Right cardiac atrium (tissue), 5 donors: Measurements from ENCODE around the gene LGALS9. TPM values are rescaled to one million over a fixed set of nuclear protein-coding genes. Genes with fewer than 3 reads are reported as not detected.
"Not testable (repeated sequence)": the region's sequence is repeated elsewhere in the genome, so short reads cannot be mapped to it uniquely, and the experiment has no call there.

Experiments
- ATAC-seq, 2 donors: fragments of 200-7000 bp; cut with Tn5 transposase; one replicate each; pipeline versions ENCODE4 v1.8.0 to v1.9.1; 2020; ENCODE audit warnings: moderate library complexity in 2 of 2, mild to moderate bottlenecking in 1 of 2
- DNase-seq, 3 donors: peaks; one replicate each; pipeline ENCODE4 v3.0.0-alpha.2; 2020
- H3K27ac ChIP-seq: one replicate; pipeline ENCODE4 v1.5.1; 2013; ENCODE audit warnings: mild to moderate bottlenecking, low read length, control low read depth, moderate library complexity
- H3K27me3 ChIP-seq: one replicate; pipeline ENCODE4 v1.6.1; 2013; ENCODE audit not compliant: control insufficient read depth, insufficient read depth
- H3K4me1 ChIP-seq: one replicate; pipeline ENCODE4 v1.6.1; 2013; ENCODE audit warnings: low read length; ENCODE audit not compliant: control insufficient read depth, insufficient read depth
- H3K4me3 ChIP-seq: one replicate; pipeline ENCODE4 v1.5.1; 2013; ENCODE audit warnings: low read length, control low read depth
- H3K9me3 ChIP-seq: one replicate; pipeline ENCODE4 v1.6.1; 2013; ENCODE audit warnings: low read length; ENCODE audit not compliant: control insufficient read depth
- WGBS: extraction: QIAGEN DNeasy Blood & Tissue Kit; methylation state at CpG from one replicate; pipeline ENCODE4 v1.1.7; 2013; 5-methylcytosine and 5-hydroxymethylcytosine counted together
- intact Hi-C, 4 donors: fragments of 100-400 bp; cut with DNase I; formaldehyde crosslinking; loops; one replicate each; pipeline versions ENCODE4 v1.11.0 to v1.14.0; 2022 to 2023
- polyA plus RNA-seq: library from polyadenylated mRNA; stranded (reverse); fragments of 200-250 nt; gene quantifications from one replicate; pipeline ENCODE4 v1.2.3, GENCODE V29; 2013
- total RNA-seq, 4 donors: library from RNA; stranded (reverse); fragmentation: NEBNext Ultra II Directional; extraction: Animal tissue kit (Norgen Biotek cat#: 25700); gene quantifications; one replicate each; pipeline ENCODE4 v1.2.1, GENCODE V29; 2021
- donor health status: healthy with polysubstance abuse.
- donor health status: DM: no; HTN: yes; CAD: no.
- donor health status: DM: no; HTN: no; CAD: no.
- donor health status: DM: no; HTN: yes; CAD: no; lungs with severe emphysema.
- donor health status: DM: yes; HTN: yes; CAD: no.

The LGALS9 gene
- total and polyA plus RNA-seq, 5 donors = 8.9 to 30.5 (median 19.7) TPM

DNA sequence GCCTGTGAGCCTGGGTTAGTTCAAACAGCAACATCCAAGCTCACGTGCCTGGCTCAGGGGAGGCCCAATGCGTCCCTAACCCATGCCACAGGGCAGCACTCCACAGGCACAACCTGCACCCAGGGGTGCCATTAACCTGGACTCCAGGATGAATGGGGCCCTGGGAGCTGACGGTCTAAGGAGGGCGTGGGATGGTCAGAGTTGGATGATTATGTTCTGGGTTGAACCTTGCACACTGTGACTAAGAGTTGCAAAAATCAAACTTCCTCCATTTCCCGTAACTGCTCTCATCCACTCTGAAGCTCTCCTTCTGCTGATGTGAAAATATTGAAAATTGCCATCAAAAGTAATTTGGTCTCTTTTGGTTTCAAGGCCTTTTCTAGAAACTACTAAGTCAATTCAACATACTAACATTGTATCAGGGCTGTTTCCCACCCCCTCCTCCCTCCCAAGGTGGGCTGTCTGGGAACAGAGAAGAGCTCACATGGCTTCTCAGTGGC, 7.5 kb downstream of the LGALS9 start:
- H3K9me3 ChIP-seq, H3K27ac ChIP-seq, ATAC-seq, intact Hi-C loops, DNase-seq, H3K4me3 ChIP-seq, H3K27me3 ChIP-seq, H3K4me1 ChIP-seq: not testable (repeated sequence)
- 92% methylated on average over 1 of the region's 5 CpGs for WGBS

DNA sequence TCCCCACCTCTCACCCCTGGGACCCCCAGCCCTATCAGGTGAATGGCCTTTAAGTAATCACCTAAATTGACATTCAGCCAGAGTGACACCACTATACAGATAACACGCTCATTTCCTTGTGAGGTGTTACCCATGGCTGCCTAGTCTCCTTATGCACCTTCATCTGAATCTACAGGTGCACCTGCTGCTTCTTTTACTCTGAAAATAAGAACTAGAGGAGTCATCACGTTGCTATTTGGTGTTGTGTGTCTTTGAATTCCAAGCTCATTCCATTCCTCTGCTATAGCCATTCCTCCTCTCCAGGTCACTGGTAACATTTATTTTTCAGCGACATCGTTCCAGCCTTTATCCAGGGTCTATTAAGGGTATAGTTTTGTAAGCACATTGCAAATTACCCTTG, 9.8 kb downstream of the LGALS9 start:
- DNase-seq = no peak
- WGBS = 86% methylated on average over 4 of the region's 4 CpGs
- no peaks in the 10 kb centered on the region for H3K4me1 ChIP-seq
- no peaks in the 10 kb centered on the region for H3K27me3 ChIP-seq
- ATAC-seq = no peak
- H3K4me3 ChIP-seq = no peak overlapping the region
- no peak overlapping the region for H3K27ac ChIP-seq
- intact Hi-C loops = no loop called here
- H3K9me3 ChIP-seq = no peaks in the 10 kb centered on the region

DNA sequence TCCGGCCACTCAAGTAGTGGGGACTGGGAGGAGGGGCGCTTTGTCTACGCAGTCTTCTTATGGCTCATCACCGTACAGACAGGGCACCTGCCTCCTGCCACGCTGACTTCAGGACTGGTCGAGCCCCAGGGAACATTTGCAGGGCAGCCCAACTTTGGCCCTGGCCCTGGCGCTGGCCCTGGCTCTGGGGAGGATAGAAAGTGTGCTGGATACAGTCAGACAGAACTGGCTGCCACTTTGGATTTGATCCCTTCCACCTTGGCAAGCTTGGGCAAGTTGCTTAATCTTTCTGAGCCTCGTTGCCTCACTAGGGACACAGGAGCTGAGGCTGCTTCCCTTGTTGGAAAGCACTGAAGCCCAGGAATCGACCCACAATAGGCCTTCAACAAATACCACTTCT, 13.6 kb downstream of the LGALS9 start:
- intact Hi-C loops = no loop called here
- DNase-seq = peak; percentile 60 to 76 (median 73)
- no peak overlapping the region for H3K27ac ChIP-seq
- no peaks in the 10 kb centered on the region for H3K9me3 ChIP-seq
- H3K4me3 ChIP-seq = no peak overlapping the region
- no peaks in the 10 kb centered on the region for H3K27me3 ChIP-seq
- WGBS = 70% methylated on average over 9 of the region's 9 CpGs
- ATAC-seq = peak; percentile 40 to 58
- H3K4me1 ChIP-seq = no peaks in the 10 kb centered on the region

- 85% methylated on average over 3 of the region's 10 CpGs for WGBS
- intact Hi-C loops = loop anchor here in 1 of 4 donors (5.0 kb wide), 1 partner anchor 38 kb away; no protein-coding TSS in a partner anchor
- H3K27ac ChIP-seq, H3K27me3 ChIP-seq, H3K9me3 ChIP-seq, DNase-seq, H3K4me3 ChIP-seq, ATAC-seq, H3K4me1 ChIP-seq: not testable (repeated sequence)
Observed at GRCh38 chr17:27645621-27646020, 14.6 kb downstream of the LGALS9 start.

- no peaks in the 10 kb centered on the region for H3K9me3 ChIP-seq
- intact Hi-C loops = loop anchor here in 1 of 4 donors (5.0 kb wide), 1 partner anchor 39 kb away; no protein-coding TSS in a partner anchor
- WGBS = 95% methylated on average over 13 of the region's 13 CpGs
- no peak for ATAC-seq
- no peaks in the 10 kb centered on the region for H3K4me1 ChIP-seq
- H3K27ac ChIP-seq = no peak overlapping the region
- H3K27me3 ChIP-seq = no peaks in the 10 kb centered on the region
- H3K4me3 ChIP-seq = no peak overlapping the region
- peak in 2 of 3 donors; percentile 10 to 26 for DNase-seq
Observed at GRCh38 chr17:27646232-27646631, 15.2 kb downstream of the LGALS9 start.

GRCh38 chr17:27647765-27648164, 16.8 kb downstream of the LGALS9 start:
- WGBS = 67% methylated on average over 9 of the region's 9 CpGs
- DNase-seq (peak in 1 of 3 donors; percentile 48), ATAC-seq (peak in 1 of 2 donors; percentile 40)
- H3K4me1 ChIP-seq = no peaks in the 10 kb centered on the region
- no peak overlapping the region for H3K27ac ChIP-seq
- intact Hi-C loops = loop anchor here in 1 of 4 donors (5.0 kb wide), 1 partner anchor 40 kb away; no protein-coding TSS in a partner anchor
- H3K9me3 ChIP-seq = no peaks in the 10 kb centered on the region
- no peak overlapping the region for H3K4me3 ChIP-seq
- no peaks in the 10 kb centered on the region for H3K27me3 ChIP-seq

- peak in 1 of 3 donors; percentile 51 for DNase-seq
- H3K27me3 ChIP-seq, H3K4me3 ChIP-seq, H3K9me3 ChIP-seq, H3K27ac ChIP-seq, H3K4me1 ChIP-seq: not testable (repeated sequence)
- ATAC-seq = peak; percentile 12 to 39
- 70% methylated on average over 5 of the region's 5 CpGs for WGBS
- intact Hi-C loops = loop anchor here in 1 of 4 donors (5.0 kb wide), 1 partner anchor 42 kb away; no protein-coding TSS in a partner anchor
Observed at GRCh38 chr17:27649111-27649571, 18.2 kb downstream of the LGALS9 start.

GRCh38 chr17:27649929-27650328, 18.9 kb downstream of the LGALS9 start:
- Histone ChIP-seq H3K4me3 (no peak overlapping the region), H3K27me3 (no peaks in the 10 kb centered on the region), H3K27ac (no peak overlapping the region), H3K4me1 (no peaks in the 10 kb centered on the region), H3K9me3 (no peaks in the 10 kb centered on the region)
- ATAC-seq (peak; percentile 22 to 24), DNase-seq (peak; percentile 49 to 81 (median 76))
- intact Hi-C loops = loop anchor here (2.0 to 10.0 kb wide), 10 partner anchors 39 to 418 kb away; no protein-coding TSS in a partner anchor
- 76% methylated on average over 16 of the region's 16 CpGs for WGBS

DNA sequence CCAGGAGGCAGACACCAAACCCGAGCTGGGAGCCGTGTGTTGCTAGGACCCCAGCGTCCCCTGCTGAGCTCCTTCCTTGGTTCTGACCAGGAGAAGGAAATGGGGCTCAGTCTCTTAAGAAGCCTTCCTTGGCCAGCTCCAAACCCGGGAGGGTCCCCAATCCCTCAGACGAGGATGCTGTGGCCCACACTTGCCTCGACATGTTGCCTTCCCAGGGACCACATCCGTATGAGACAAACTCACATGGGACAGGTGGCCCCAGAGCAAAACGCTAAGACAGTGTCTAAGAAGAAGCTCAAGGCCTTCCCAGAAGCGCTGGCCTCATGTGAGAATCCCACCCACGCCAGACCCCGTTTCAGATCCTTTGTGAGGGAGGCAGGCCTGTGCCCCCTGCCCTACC, 19.8 kb downstream of the LGALS9 start:
- intact Hi-C loops = loop anchor here in 3 of 4 donors (2.0 to 10.0 kb wide), 9 partner anchors 40 to 419 kb away; no protein-coding TSS in a partner anchor
- no peaks in the 10 kb centered on the region for H3K9me3 ChIP-seq
- peak in 1 of 3 donors; percentile 26 for DNase-seq
- no peak overlapping the region for H3K27ac ChIP-seq
- ATAC-seq = no peak
- no peaks in the 10 kb centered on the region for H3K27me3 ChIP-seq
- 83% methylated on average over 11 of the region's 11 CpGs for WGBS
- no peak overlapping the region for H3K4me3 ChIP-seq
- no peaks in the 10 kb centered on the region for H3K4me1 ChIP-seq

DNA sequence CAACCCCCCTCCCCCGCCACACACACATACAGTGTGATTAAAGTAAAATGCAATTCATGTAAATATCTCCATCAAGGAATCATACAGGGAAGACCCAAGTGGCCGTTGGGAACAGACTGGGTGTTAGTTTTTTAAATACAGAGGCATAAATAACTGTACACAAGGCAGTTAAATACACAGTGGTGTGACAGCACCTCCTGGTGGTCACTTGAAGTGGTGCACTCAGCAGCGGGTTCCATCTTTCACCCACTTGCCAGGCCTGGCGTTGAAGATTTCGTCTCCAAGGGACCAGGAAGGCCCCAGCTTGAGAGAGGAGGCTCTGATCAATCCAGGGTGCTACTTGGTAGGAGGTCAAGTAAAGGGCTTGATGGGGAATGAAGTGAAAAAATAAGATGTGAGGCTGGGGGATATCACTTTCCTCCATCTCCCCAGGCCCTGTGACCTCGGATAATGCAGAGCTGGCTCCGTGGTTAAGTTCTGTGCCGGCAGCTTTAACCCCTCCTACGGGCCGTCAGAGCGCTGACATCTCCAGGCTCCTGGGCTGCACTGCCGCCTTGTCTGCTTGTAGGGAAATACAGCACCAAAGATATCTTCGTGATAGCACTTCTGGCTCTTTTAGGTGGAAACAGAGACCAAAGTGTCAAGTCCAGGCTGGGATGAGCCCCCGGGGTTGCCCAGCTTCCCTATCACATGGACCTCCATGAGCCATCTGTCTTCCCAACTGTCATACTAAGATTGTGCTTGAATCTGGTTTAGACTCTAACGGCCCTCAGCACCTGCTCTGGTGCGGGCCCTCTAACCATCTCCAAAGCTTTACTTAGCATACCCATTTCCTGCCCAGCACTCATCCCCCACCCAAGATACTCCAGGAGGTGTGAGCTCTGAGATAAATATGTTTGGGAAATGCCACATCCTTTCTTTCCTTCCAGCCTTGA, 20.7 kb downstream of the LGALS9 start:
- H3K4me1 ChIP-seq = no peaks in the 10 kb centered on the region
- intact Hi-C loops = loop anchor here in 3 of 4 donors (2.0 to 10.0 kb wide), 9 partner anchors 41 to 419 kb away; no protein-coding TSS in a partner anchor
- peak; percentile 59 to 88 (median 82) for DNase-seq
- no peaks in the 10 kb centered on the region for H3K9me3 ChIP-seq
- no peaks in the 10 kb centered on the region for H3K27me3 ChIP-seq
- ATAC-seq = peak; percentile 49 to 50
- no peak overlapping the region for H3K4me3 ChIP-seq
- H3K27ac ChIP-seq = no peak overlapping the region
- 42% methylated on average over 16 of the region's 16 CpGs for WGBS
